Activated naive CD8-positive, alpha-beta T cell treated with anti-CD3 and anti-CD28 coated beads, Interleukin-2, amount 10 ng/mL, durations not matched to agents 7 days and 5 days (primary cell): Measurements from ENCODE around the gene MISFA. TPM values are rescaled to one million over a fixed set of nuclear protein-coding genes. Genes with fewer than 3 reads are reported as not detected.
"Not testable (repeated sequence)": the region's sequence is repeated elsewhere in the genome, so short reads cannot be mapped to it uniquely, and the experiment has no call there.

ENCODE experiments used
- ATAC-seq: fragments of 150-1000 bp; cut with Tn5 transposase; one replicate; pipeline ENCODE4 v1.10.0; 2021; ENCODE audit warnings: low read depth, moderate library complexity
- POLR2A ChIA-PET: fragments of 350-600 bp; sonication (Branson Sonifier 250); formaldehyde crosslinking; loops from one replicate; lab custom pipeline; 2021; ENCODE audit warnings: antibody characterized with exemption; lab: Charles Lee
- DNase-seq: peaks from one replicate; pipeline ENCODE4 v3.0.0; 2021
- H3K27ac Mint-ChIP-seq: one replicate; pipeline ENCODE4 v1.8.0; 2022; ENCODE audit warnings: mild to moderate bottlenecking, mixed read lengths
- H3K27me3 Mint-ChIP-seq: one replicate; pipeline ENCODE4 v1.8.0; 2022; ENCODE audit warnings: mild to moderate bottlenecking, moderate library complexity, mixed read lengths
- H3K36me3 Mint-ChIP-seq: one replicate; pipeline ENCODE4 v1.8.0; 2021; ENCODE audit warnings: mild to moderate bottlenecking, mixed read lengths
- H3K4me1 Mint-ChIP-seq: one replicate; pipeline ENCODE4 v1.8.0; 2021; ENCODE audit warnings: mixed read lengths
- H3K4me3 Mint-ChIP-seq: one replicate; pipeline ENCODE4 v1.8.0; 2022; ENCODE audit warnings: mild to moderate bottlenecking, moderate library complexity, mixed read lengths
- H3K9me3 Mint-ChIP-seq: one replicate; pipeline ENCODE4 v1.8.0; 2021; ENCODE audit warnings: mixed read lengths
- total RNA-seq, 2 experiments: library from RNA; stranded (reverse); gene quantifications; one replicate each; pipeline ENCODE4 v1.2.3, GENCODE V29; 2021

Gene MISFA
- total RNA-seq, result 1 to 10 TPM; 1.4 to 2.2 TPM

- no peaks in the 10 kb centered on the region for H3K36me3 Mint-ChIP-seq
- H3K4me1 Mint-ChIP-seq, result no peaks in the 10 kb centered on the region
- H3K9me3 Mint-ChIP-seq, result no peaks in the 10 kb centered on the region
- DNase-seq (no peak), ATAC-seq (no peak)
- H3K4me3 Mint-ChIP-seq, result no peak within 1 kb of the TSS
- H3K27me3 Mint-ChIP-seq, result no peaks in the 10 kb centered on the region
- POLR2A ChIA-PET, result no interaction called here
- no peak within 1 kb of the TSS for H3K27ac Mint-ChIP-seq
These were observed at the start of gene MISFA for GRCh38 chr11:18599739-18600230. Gene MISFA (plus strand): TSS chr11:18599789. CDS start chr11:18599929, 140 bp downstream.

- H3K27ac Mint-ChIP-seq, result no peak overlapping the region
- POLR2A ChIA-PET, result no interaction called here
- H3K4me3 Mint-ChIP-seq, result no peak overlapping the region
- DNase-seq (no peak), ATAC-seq (no peak)
- H3K9me3 Mint-ChIP-seq, result no peaks in the 10 kb centered on the region
- H3K4me1 Mint-ChIP-seq, result no peaks in the 10 kb centered on the region
- peaks cover 9% of the 10 kb centered on the region for H3K36me3 Mint-ChIP-seq
- no peaks in the 10 kb centered on the region for H3K27me3 Mint-ChIP-seq
These were observed 36.4 kb upstream of the MISFA start for GRCh38 chr11:18563090-18563730.

GRCh38 chr11:18564149-18564548 lies 35.4 kb upstream of the MISFA start:
- POLR2A ChIA-PET, result interaction anchor here (0.9 kb wide), 1 partner anchor 24 kb away, joined by 3 read pairs; no protein-coding TSS in a partner anchor
- Mint-ChIP-seq H3K36me3 (peaks cover 9% of the 10 kb centered on the region), H3K27ac (no peak overlapping the region), H3K4me3 (no peak overlapping the region), H3K4me1 (no peaks in the 10 kb centered on the region), H3K27me3 (no peaks in the 10 kb centered on the region), H3K9me3 (no peaks in the 10 kb centered on the region)
- DNase-seq (no peak), ATAC-seq (no peak)

- H3K36me3 Mint-ChIP-seq, result peaks cover 6% of the 10 kb centered on the region
- ATAC-seq, result no peak
- peaks cover 1% of the 10 kb centered on the region for H3K4me1 Mint-ChIP-seq
- H3K27ac Mint-ChIP-seq, result no peak overlapping the region
- H3K4me3 Mint-ChIP-seq, result no peak overlapping the region
- no peaks in the 10 kb centered on the region for H3K27me3 Mint-ChIP-seq
- POLR2A ChIA-PET, result no interaction called here
- no peak for DNase-seq
- H3K9me3 Mint-ChIP-seq, result no peaks in the 10 kb centered on the region
These were observed 33.2 kb upstream of the MISFA start for GRCh38 chr11:18566406-18566805.

GRCh38 chr11:18567081-18567480 lies 32.5 kb upstream of the MISFA start:
- peaks cover 2% of the 10 kb centered on the region for H3K4me1 Mint-ChIP-seq
- no peak overlapping the region for H3K4me3 Mint-ChIP-seq
- no peaks in the 10 kb centered on the region for H3K27me3 Mint-ChIP-seq
- POLR2A ChIA-PET, result no interaction called here
- no peak for ATAC-seq
- H3K36me3 Mint-ChIP-seq, result peaks cover 4% of the 10 kb centered on the region
- DNase-seq, result no peak
- H3K9me3 Mint-ChIP-seq, result no peaks in the 10 kb centered on the region
- no peak overlapping the region for H3K27ac Mint-ChIP-seq

GRCh38 chr11:18575361-18575760 lies 24.2 kb upstream of the MISFA start:
- no peak overlapping the region for H3K27ac Mint-ChIP-seq
- POLR2A ChIA-PET, result no interaction called here
- ATAC-seq, result no peak
- no peak overlapping the region for H3K4me3 Mint-ChIP-seq
- no peaks in the 10 kb centered on the region for H3K9me3 Mint-ChIP-seq
- H3K4me1 Mint-ChIP-seq, result peaks cover 11% of the 10 kb centered on the region
- no peak for DNase-seq
- H3K36me3 Mint-ChIP-seq, result peaks cover 18% of the 10 kb centered on the region
- H3K27me3 Mint-ChIP-seq, result no peaks in the 10 kb centered on the region

DNA sequence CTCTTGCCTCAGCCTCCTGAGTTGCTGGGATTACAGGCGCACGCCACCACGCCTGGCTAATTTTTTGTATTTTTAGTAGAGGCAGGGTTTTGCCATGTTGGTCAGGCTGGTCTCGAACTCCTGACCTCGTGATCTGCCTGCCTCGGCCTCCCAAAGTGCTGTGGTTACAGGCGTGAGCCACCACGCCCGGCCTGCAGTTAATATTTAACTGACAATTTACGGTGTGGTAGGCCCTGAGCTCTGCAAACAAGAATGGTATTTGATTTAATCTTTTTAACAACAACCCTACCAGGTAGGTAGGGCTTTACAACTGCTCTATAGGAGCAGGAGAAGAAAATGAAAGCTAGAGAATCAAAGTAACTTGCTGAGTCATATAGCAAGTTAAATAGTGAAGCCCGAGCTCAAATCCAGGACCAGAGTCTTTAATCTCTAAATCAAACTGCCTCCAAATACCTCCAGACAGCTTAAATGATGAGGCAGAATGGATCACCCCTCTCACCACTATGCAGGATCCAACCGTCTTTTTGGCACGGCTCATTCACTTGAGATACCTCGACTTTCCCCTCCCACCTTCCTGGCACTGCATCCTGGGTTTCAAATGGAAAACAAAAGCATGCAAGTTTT lies 20.5 kb upstream of the MISFA start:
- Mint-ChIP-seq H3K27me3 (no peaks in the 10 kb centered on the region), H3K4me3 (peak overlapping the region; percentile 51), H3K9me3 (no peaks in the 10 kb centered on the region), H3K27ac (peak overlapping the region; percentile 65), H3K4me1 (peaks cover 9% of the 10 kb centered on the region), H3K36me3 (peaks cover 13% of the 10 kb centered on the region)
- POLR2A ChIA-PET, result interaction anchor here (0.6 to 1.6 kb wide), 5 partner anchors 9 to 1781 kb away, joined by 3 to 12 read pairs (median 4); partner anchors contain the start of genes SPTY2D1, TSG101 and UEVLD
- ATAC-seq (peak; percentile 78), DNase-seq (no peak)

DNA sequence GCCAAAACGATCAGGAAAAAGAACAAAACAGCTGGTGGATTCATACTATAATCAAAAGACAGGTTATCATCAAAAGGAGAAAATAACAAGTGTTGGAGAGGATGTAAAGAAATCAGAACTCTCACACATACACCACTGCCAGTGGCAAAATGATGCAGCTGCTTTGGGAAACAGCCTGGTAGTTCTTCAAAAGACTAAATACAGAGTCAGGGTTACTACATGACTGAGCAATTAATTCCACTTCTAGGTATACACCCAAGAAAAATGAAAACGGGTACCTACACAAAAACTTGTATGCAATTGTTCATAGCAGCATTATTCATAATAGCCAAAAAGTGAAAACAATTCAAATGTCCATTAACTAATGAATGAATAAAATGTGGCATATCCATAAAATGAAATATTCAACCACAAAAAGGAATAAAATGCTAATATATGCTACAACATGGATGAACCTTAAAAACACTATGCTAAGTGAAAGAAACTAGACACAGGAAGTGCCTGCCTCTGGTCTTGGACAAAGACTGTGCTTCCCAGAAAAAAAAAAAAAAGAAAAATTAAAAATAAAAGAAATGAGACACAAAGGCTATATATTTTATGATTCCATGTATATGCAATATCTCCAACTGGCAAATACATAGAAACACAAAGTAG lies 19.3 kb upstream of the MISFA start:
- no peak overlapping the region for H3K27ac Mint-ChIP-seq
- H3K4me3 Mint-ChIP-seq, result no peak overlapping the region
- peaks cover 9% of the 10 kb centered on the region for H3K4me1 Mint-ChIP-seq
- DNase-seq (no peak), ATAC-seq (no peak)
- no peaks in the 10 kb centered on the region for H3K9me3 Mint-ChIP-seq
- peaks cover 16% of the 10 kb centered on the region for H3K36me3 Mint-ChIP-seq
- POLR2A ChIA-PET, result interaction anchor here (0.6 to 1.6 kb wide), 4 partner anchors 10 to 1780 kb away, joined by 3 to 12 read pairs (median 6); partner anchors contain the start of gene SPTY2D1
- no peaks in the 10 kb centered on the region for H3K27me3 Mint-ChIP-seq

- Mint-ChIP-seq H3K9me3 (no peaks in the 10 kb centered on the region), H3K4me1 (peaks cover 9% of the 10 kb centered on the region), H3K27me3 (no peaks in the 10 kb centered on the region), H3K27ac (no peak overlapping the region), H3K36me3 (peaks cover 14% of the 10 kb centered on the region), H3K4me3 (no peak overlapping the region)
- POLR2A ChIA-PET, result no interaction called here
- no peak for DNase-seq
- ATAC-seq, result no peak
These were observed 17.8 kb upstream of the MISFA start for GRCh38 chr11:18581825-18582224.

- POLR2A ChIA-PET, result interaction anchor here (0.9 to 2.7 kb wide), 4 partner anchors 10 to 267 kb away, joined by 3 to 22 read pairs (median 3); partner anchors contain the start of genes GTF2H1, HPS5 and SPTY2D1
- H3K27me3 Mint-ChIP-seq, result no peaks in the 10 kb centered on the region
- peak; percentile 51 for ATAC-seq
- no peaks in the 10 kb centered on the region for H3K9me3 Mint-ChIP-seq
- peaks cover 5% of the 10 kb centered on the region for H3K36me3 Mint-ChIP-seq
- H3K4me3 Mint-ChIP-seq, result no peak within 1 kb of the TSS
- no peak within 1 kb of the TSS for H3K27ac Mint-ChIP-seq
- peak; percentile 75 for DNase-seq
- peaks cover 7% of the 10 kb centered on the region for H3K4me1 Mint-ChIP-seq
These were observed 11.0 kb upstream of the MISFA start, which contains the start of gene UEVLD for GRCh38 chr11:18588297-18589252. Gene UEVLD (minus strand): TSS chr11:18588734. CDS start chr11:18588654, 80 bp downstream.

GRCh38 chr11:18590571-18590970 lies 9.0 kb upstream of the MISFA start:
- no peak overlapping the region for H3K4me3 Mint-ChIP-seq
- H3K27ac Mint-ChIP-seq, result peak overlapping the region; percentile 32
- H3K9me3 Mint-ChIP-seq, result no peaks in the 10 kb centered on the region

DNA sequence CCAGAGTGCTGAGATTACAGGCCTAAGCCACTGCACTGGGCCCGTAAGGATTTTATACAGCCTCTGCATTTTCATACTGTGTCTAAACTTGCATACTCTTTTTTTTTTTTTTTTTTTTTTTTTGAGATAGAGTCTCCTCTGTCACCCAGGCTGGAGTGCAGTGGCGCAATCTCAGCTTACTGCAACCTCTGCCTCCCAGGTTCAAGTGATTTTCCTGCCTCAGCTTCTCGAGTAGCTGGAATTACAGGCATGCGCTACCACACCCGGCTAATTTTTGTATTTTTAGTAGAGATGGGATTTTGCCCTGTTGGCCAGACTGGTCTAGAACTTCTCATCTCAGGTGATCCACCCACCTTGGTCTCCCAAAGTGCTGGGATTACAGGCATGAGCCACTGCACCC lies 5.5 kb upstream of the MISFA start:
- H3K4me1 Mint-ChIP-seq, ATAC-seq: not testable (repeated sequence)
- POLR2A ChIA-PET, result interaction anchor here (0.7 kb wide), 1 partner anchor 12 kb away, joined by 5 read pairs; no protein-coding TSS in a partner anchor

More at GRCh38 chr11:18590571-18590970, 9.0 kb upstream of the MISFA start:
- Mint-ChIP-seq H3K36me3 (no peaks in the 10 kb centered on the region), H3K4me1 (peaks cover 7% of the 10 kb centered on the region), H3K27me3 (no peaks in the 10 kb centered on the region)
- no peak for DNase-seq
- POLR2A ChIA-PET, result interaction anchor here (0.5 to 1.3 kb wide), 3 partner anchors 11 to 45 kb away, joined by 3 to 4 read pairs (median 3); no protein-coding TSS in a partner anchor
- ATAC-seq, result no peak

More for the DNA sequence above, 5.5 kb upstream of the MISFA start:
- DNase-seq, H3K36me3 Mint-ChIP-seq, H3K27me3 Mint-ChIP-seq, H3K9me3 Mint-ChIP-seq, H3K4me3 Mint-ChIP-seq, H3K27ac Mint-ChIP-seq: not testable (repeated sequence)
